LNCAP (cell line): Measurements from ENCODE around the gene MIOX.

ENCODE experiments used
- TF ChIP-seq, protein P1 (sequence below): fragments of 450-650 bp; IDR thresholded peaks from 2 replicates; pipeline ENCODE4 v1.5.1; 2017; ENCODE audit warnings: mild to moderate bottlenecking

Gene MIOX

DNA sequence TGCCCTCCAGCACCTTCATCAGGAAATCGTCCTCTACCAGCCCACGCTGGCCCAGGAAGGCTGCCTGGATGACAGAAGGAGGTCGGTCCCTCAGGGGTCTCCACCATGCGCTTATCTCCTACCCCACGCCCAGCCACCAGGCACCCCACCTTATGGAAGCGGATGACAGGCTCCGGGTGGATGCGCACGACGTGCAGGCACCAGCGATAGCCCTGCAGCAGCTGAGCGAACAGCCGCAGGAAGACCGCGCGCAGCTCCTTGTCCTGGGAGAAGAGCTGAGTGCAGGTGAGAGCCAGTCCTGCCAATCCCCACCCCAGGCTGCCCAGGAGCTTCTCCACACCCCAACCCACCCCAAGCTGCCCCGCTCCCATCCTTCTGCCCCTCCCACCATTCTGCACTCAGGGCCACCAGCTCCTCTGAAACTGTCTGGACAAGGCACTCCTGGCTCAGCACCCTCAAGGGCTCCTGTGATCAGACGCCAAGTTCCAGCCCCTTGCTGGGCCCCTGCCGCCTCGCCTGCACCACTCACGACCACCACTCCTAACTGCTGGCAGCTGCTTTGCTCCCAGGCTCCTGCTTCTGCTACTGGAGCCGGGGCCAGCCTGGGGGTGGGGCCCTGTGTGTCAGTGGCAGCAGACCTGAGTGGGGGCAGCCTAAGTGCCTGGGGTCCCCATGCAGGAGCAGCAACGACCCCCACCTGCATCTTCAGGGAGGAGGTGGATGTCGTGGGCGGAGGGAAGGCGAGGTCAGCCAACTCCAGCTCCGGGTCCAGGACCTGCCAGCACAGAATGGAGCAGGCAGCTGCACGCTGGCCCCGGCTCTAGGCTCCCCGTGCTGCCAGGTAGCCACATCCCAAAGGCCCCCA, 21.4 kb upstream of the MIOX start:
- TF ChIP-seq, protein P1, sequence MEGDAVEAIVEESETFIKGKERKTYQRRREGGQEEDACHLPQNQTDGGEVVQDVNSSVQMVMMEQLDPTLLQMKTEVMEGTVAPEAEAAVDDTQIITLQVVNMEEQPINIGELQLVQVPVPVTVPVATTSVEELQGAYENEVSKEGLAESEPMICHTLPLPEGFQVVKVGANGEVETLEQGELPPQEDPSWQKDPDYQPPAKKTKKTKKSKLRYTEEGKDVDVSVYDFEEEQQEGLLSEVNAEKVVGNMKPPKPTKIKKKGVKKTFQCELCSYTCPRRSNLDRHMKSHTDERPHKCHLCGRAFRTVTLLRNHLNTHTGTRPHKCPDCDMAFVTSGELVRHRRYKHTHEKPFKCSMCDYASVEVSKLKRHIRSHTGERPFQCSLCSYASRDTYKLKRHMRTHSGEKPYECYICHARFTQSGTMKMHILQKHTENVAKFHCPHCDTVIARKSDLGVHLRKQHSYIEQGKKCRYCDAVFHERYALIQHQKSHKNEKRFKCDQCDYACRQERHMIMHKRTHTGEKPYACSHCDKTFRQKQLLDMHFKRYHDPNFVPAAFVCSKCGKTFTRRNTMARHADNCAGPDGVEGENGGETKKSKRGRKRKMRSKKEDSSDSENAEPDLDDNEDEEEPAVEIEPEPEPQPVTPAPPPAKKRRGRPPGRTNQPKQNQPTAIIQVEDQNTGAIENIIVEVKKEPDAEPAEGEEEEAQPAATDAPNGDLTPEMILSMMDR: no peak

DNA sequence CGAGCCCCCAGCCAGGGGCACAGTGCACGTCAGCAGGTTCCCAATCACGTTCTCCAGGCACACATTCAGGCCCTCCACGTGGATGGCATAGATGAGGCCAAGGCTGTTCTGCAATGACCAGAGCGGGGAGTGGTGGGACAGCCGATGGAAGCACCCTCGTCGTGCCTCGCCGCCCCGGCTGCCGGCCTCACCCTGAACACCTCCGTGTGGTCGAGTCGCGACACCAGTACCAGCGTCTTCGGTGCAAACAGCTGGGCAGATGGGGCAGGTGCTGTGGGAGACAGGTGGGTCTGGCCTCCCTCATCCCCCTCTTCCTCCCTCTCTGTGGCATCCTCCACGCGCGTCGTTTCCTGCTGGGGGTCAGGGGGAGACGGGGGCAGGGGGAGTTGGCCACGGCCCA, 19.3 kb upstream of the MIOX start:
- TF ChIP-seq, protein P1: no peak

DNA sequence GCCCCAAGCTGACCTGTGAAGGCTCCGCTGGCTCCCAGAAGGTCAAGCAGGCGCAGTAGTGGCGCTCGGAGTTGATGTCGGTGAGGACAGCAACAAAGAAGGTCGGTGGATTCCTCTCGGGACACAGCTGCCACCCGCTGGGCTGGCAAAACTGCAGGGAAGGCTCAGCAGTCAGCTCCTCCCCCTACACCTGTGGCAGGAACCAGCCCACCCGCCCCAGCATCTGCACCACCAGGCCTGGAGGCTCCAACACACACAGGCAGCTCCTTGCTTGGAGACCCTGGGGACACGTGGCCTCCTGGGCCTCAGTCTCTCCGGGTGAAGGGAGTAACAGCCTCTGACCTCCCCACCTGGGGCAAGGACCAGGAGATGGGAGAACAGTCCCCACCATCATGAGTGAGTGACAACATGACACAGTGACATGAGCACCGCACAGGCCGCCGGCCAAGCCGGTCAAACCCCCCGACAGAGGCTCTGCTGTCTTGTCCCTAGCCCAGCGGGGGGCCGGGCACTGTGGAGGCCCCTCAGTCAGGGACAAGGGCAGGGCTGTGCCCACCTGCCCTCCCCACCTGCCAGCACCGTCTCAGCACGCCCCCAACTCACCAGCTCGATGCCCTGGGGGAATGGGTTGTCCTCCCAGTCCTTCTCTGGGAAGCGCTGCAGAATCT, 18.8 kb upstream of the MIOX start:
- TF ChIP-seq, protein P1: no peak

DNA sequence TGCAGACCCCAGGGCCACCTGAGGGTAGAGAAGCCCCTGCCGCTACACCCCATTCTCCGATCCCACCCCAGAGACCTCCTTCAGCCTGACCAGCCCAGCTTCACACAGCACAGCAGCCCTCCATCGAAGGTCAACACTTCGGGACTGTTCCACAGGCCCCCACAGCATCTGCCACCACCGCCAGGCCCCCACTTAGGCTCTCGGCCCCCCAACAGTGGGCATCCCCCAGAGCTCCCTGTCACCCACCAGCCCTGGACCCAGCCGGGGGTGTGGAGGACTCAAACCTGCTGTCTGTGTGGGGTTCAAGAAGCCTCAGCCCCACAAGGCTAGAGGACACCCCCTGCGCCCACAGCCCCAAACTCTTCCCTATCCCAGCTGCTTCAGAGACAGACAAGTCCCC, 18.0 kb upstream of the MIOX start:
- TF ChIP-seq, protein P1: no peak

DNA sequence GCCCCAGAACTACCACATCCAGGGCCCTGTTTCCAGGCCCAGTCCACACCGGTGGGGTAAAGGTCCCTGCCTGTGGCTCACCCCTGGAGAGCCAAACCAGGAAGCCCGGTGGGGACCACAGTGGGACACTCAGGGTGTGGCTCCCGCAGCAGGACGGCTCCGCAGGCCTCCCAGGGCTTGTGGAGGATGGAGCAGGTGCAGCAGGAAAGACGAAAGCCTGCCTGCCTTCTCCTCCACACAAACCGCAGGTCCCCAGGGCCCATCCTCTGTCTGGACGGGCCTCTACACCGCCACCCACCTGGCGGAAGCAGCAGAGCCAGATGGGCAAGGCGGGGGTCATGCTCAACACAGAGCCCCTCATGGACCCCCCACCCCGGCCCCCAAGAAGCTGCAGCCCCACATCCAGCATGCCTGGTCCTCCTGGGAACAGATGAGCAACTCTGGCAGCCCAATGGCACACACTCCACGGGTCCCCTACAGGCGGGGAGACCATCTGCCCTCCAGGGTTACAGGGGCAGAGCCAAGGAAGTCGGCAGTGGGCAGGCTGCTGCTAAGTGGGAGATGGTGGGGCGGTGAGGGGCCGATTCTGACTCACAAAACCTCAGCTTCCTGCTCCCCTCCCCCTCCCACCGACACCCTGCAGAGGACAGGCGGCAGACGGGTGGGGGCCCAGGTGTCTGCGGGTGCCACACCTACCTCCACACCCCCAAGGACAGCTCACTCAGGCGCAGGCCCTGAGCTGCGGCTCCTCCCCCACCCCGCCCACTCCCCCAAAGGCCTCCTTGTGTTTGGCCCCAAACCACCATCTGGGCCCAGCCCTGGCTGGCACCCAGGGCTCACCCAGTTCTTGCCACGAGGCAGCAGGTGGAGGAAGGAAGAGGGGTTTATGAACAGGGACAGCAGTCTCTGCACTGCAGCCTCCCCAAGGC, 17.0 kb upstream of the MIOX start:
- TF ChIP-seq, protein P1: no peak

DNA sequence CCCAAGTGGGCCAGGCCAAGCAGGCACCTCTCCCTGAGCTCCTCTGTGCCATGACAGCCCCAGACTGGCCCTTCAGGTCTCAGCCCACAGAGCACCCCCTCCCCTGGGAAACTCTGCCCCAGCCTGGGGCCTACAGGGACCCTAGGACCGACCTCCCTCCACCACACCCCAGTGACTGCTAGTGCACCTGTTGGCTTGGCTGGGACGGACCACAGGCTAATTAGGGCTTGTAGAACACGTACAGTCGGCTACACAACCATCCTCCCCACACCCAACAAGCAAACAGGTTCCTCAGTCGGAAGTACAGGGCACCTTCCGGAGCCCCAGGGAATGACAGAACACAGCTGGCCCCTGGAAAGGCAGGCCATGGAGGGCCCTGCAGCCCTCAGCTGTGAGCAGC, 16.2 kb upstream of the MIOX start:
- TF ChIP-seq, protein P1: no peak

DNA sequence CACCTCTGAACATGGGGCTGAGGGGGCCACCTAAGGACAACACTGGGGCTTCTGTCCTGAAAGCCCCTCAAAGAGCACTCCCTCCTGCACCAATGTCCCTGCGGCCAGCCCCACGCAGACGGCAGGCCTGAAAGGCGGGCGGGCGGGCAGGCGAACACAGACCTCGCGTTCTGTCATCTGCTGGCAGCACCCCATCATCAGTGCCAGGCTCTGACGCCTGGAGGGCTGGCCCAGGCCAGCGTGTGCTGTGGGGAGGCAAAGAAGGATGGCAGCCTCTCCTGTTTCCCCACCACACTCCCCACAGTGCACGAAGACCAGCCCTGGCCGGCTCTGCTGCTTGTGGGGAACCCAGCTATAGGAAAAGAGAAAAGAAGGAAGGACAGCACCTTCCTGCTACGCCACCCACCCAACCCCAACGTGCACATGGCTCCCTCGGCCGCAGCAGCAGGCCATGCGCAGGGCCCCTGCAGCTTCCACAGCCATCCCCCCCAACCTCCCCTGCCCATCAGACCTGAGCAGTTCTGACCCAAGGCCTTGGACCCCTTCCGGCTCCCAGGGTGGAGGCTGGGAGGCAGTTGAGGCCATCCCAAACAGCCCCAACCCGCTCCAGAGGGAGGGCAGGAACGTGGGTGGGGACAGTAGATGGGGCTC, 15.3 kb upstream of the MIOX start:
- TF ChIP-seq, protein P1: no peak
